BLaER1 treated with 17β-estradiol and CSF1 and Interleukin-3, amounts not matched to agents 10 nM and 100 nM (cell line): ENCODE measurements around the gene TCF4.

ENCODE experiments used
- H3K27ac ChIP-seq, 11 experiments: shearing (Covaris generic); formaldehyde crosslinking; 2 replicates each; pipeline ENCODE4 v1.8.1; 2022
- H3K27me3 ChIP-seq, 11 experiments: shearing (Covaris generic); formaldehyde crosslinking; 2 replicates each; pipeline ENCODE4 v1.8.1; 2022
- H3K36me3 ChIP-seq, 11 experiments: shearing (Covaris generic); formaldehyde crosslinking; 2 replicates each; pipeline ENCODE4 v1.8.1; 2022
- H3K4me1 ChIP-seq, 10 experiments: shearing (Covaris generic); formaldehyde crosslinking; 2 replicates each; pipeline ENCODE4 v1.8.1; 2022
- H3K4me2 ChIP-seq, 11 experiments: shearing (Covaris generic); formaldehyde crosslinking; 2 replicates each; pipeline ENCODE4 v1.8.1; 2022
- H3K4me3 ChIP-seq, 10 experiments: shearing (Covaris generic); formaldehyde crosslinking; 2 replicates each; pipeline ENCODE4 v1.8.1; 2022
- H3K9ac ChIP-seq, 11 experiments: shearing (Covaris generic); formaldehyde crosslinking; 2 replicates each; pipeline ENCODE4 v1.8.1; 2022
- H3K9me3 ChIP-seq, 11 experiments: shearing (Covaris generic); formaldehyde crosslinking; replicated peaks in 1 of 11; 2 replicates each; pipeline ENCODE4 v1.8.1; 2022
- H4K20me1 ChIP-seq, 11 experiments: shearing (Covaris generic); formaldehyde crosslinking; 2 replicates each; pipeline ENCODE4 v1.8.1; 2022
- Cebpa-rat ChIP-seq, 11 experiments: shearing (Covaris generic); IDR thresholded peaks; 2 replicates each; pipeline ENCODE4 v1.8.1; 2022

Gene TCF4

GRCh38 chr18:55544014-55544413, 44.0 kb downstream of the TCF4 start:
- Histone ChIP-seq H3K36me3 (peaks cover 15 to 100% (median 66%) of the 10 kb centered on the region in 11 experiments; a peak in 21 of 22 replicates), H3K9ac (no peak overlapping the region), H3K4me1 (peaks cover 0 to 17% (median 6%) of the 10 kb centered on the region in 10 experiments; a peak in 8 of 20 replicates), H3K4me3 (no peak overlapping the region), H3K4me2 (no peak overlapping the region), H4K20me1 (peaks cover 0 to 98% (median 51%) of the 10 kb centered on the region in 11 experiments; a peak in 15 of 22 replicates), H3K27ac (no peak overlapping the region), H3K27me3 (no peaks in the 10 kb centered on the region), H3K9me3 (peaks cover 5 to 32% (median 14%) of the 10 kb centered on the region in 11 experiments; a peak in 19 of 22 replicates)
- no peak for TF ChIP-seq Cebpa-rat (IDR thresholded peaks at IDR 0.05)

GRCh38 chr18:55543130-55543704, 44.8 kb downstream of the TCF4 start:
- Histone ChIP-seq H3K9me3 (peaks cover 7 to 33% (median 16%) of the 10 kb centered on the region in 11 experiments; a peak in 19 of 22 replicates), H3K9ac (no peak overlapping the region), H3K4me2 (no peak overlapping the region), H4K20me1 (peaks cover 0 to 97% (median 45%) of the 10 kb centered on the region in 11 experiments; a peak in 12 of 22 replicates), H3K36me3 (peaks cover 17 to 100% (median 66%) of the 10 kb centered on the region in 11 experiments), H3K27me3 (no peaks in the 10 kb centered on the region), H3K4me3 (no peak overlapping the region), H3K4me1 (peaks cover 0 to 15% (median 5%) of the 10 kb centered on the region in 10 experiments; a peak in 7 of 20 replicates), H3K27ac (no peak overlapping the region)
- no peak for TF ChIP-seq Cebpa-rat (IDR thresholded peaks at IDR 0.05)

- H3K9ac ChIP-seq = no peak overlapping the region
- peaks cover 18 to 100% (median 64%) of the 10 kb centered on the region in 11 experiments for H3K36me3 ChIP-seq
- H3K4me3 ChIP-seq = no peak overlapping the region
- no peak overlapping the region for H3K4me2 ChIP-seq
- peaks cover 7 to 37% (median 18%) of the 10 kb centered on the region in 11 experiments; a peak in 19 of 22 replicates for H3K9me3 ChIP-seq
- H3K27ac ChIP-seq = no peak overlapping the region
- H4K20me1 ChIP-seq = peaks cover 0 to 94% (median 29%) of the 10 kb centered on the region in 11 experiments; a peak in 11 of 22 replicates
- H3K27me3 ChIP-seq = no peaks in the 10 kb centered on the region
- peaks cover 0 to 5% (median under 1%) of the 10 kb centered on the region in 10 experiments; a peak in 7 of 20 replicates for H3K4me1 ChIP-seq
- TF ChIP-seq Cebpa-rat (IDR thresholded peaks at IDR 0.05) = no peak
These were observed 46.4 kb downstream of the TCF4 start for GRCh38 chr18:55541571-55541970.

GRCh38 chr18:55539240-55539639, 48.8 kb downstream of the TCF4 start:
- Histone ChIP-seq H3K4me2 (no peak overlapping the region), H3K9me3 (peaks cover 7 to 37% (median 20%) of the 10 kb centered on the region in 11 experiments; a peak in 19 of 22 replicates), H3K4me1 (peaks cover 0 to 12% (median 5%) of the 10 kb centered on the region in 10 experiments; a peak in 10 of 20 replicates), H3K4me3 (no peak overlapping the region), H3K9ac (no peak overlapping the region), H3K36me3 (peaks cover 12 to 98% (median 57%) of the 10 kb centered on the region in 11 experiments; a peak in 20 of 22 replicates), H4K20me1 (peaks cover 0 to 93% (median 17%) of the 10 kb centered on the region in 11 experiments; a peak in 9 of 22 replicates), H3K27me3 (no peaks in the 10 kb centered on the region), H3K27ac (no peak overlapping the region)
- TF ChIP-seq Cebpa-rat (IDR thresholded peaks at IDR 0.05) = no peak

- Histone ChIP-seq H3K36me3 (peaks cover 12 to 98% (median 77%) of the 10 kb centered on the region in 11 experiments; a peak in 20 of 22 replicates), H4K20me1 (peaks cover 0 to 92% (median 25%) of the 10 kb centered on the region in 11 experiments; a peak in 9 of 22 replicates), H3K27ac (0 out of 22 replicates have a peak overlapping the region, but pooled peaks of 1 of the 11 experiments have one; percentile 4), H3K9me3 (peaks cover 7 to 28% (median 15%) of the 10 kb centered on the region in 11 experiments; a peak in 19 of 22 replicates), H3K4me3 (no peak overlapping the region), H3K4me1 (peaks cover 0 to 16% (median 6%) of the 10 kb centered on the region in 10 experiments; a peak in 12 of 20 replicates), H3K4me2 (peak overlapping the region in 4 of 11 experiments; percentile 8 to 24 (median 16); a peak in 1 of 22 replicates), H3K27me3 (no peaks in the 10 kb centered on the region), H3K9ac (no peak overlapping the region)
- no peak for TF ChIP-seq Cebpa-rat (IDR thresholded peaks at IDR 0.05)
These were observed 53.0 kb downstream of the TCF4 start for GRCh38 chr18:55534996-55535395.

- peaks cover 0 to 93% (median 25%) of the 10 kb centered on the region in 11 experiments; a peak in 9 of 22 replicates for H4K20me1 ChIP-seq
- H3K4me2 ChIP-seq = peak overlapping the region in 6 of 11 experiments; percentile 2 to 24 (median 16); a peak in 4 of 22 replicates
- peaks cover 0 to 16% (median 10%) of the 10 kb centered on the region in 10 experiments; a peak in 12 of 20 replicates for H3K4me1 ChIP-seq
- no peaks in the 10 kb centered on the region for H3K27me3 ChIP-seq
- H3K27ac ChIP-seq = peak overlapping the region in 2 of 11 experiments; percentile 22 to 24; a peak in 2 of 22 replicates
- no peak for TF ChIP-seq Cebpa-rat (IDR thresholded peaks at IDR 0.05)
- H3K4me3 ChIP-seq = no peak overlapping the region
- H3K9ac ChIP-seq = no peak overlapping the region
- peaks cover 7 to 23% (median 11%) of the 10 kb centered on the region in 11 experiments; a peak in 18 of 22 replicates for H3K9me3 ChIP-seq
- H3K36me3 ChIP-seq = peaks cover 12 to 98% (median 73%) of the 10 kb centered on the region in 11 experiments; a peak in 20 of 22 replicates
These were observed 53.4 kb downstream of the TCF4 start for GRCh38 chr18:55534547-55534946.

GRCh38 chr18:55530166-55530565, 57.8 kb downstream of the TCF4 start:
- H3K27ac ChIP-seq = no peak overlapping the region
- no peak overlapping the region for H3K9ac ChIP-seq
- no peak overlapping the region for H3K4me2 ChIP-seq
- H4K20me1 ChIP-seq = peaks cover 0 to 95% (median 20%) of the 10 kb centered on the region in 11 experiments; a peak in 8 of 22 replicates
- no peaks in the 10 kb centered on the region for H3K27me3 ChIP-seq
- peaks cover 9 to 38% (median 16%) of the 10 kb centered on the region in 10 experiments; a peak in 19 of 20 replicates for H3K4me1 ChIP-seq
- no peak for TF ChIP-seq Cebpa-rat (IDR thresholded peaks at IDR 0.05)
- peaks cover 0 to 19% (median 6%) of the 10 kb centered on the region in 11 experiments; a peak in 7 of 22 replicates for H3K9me3 ChIP-seq
- no peak overlapping the region for H3K4me3 ChIP-seq
- peaks cover 0 to 100% (median 71%) of the 10 kb centered on the region in 11 experiments; a peak in 19 of 22 replicates for H3K36me3 ChIP-seq

GRCh38 chr18:55529581-55529980, 58.4 kb downstream of the TCF4 start:
- H3K27ac ChIP-seq = no peak overlapping the region
- no peak for TF ChIP-seq Cebpa-rat (IDR thresholded peaks at IDR 0.05)
- no peak overlapping the region for H3K4me3 ChIP-seq
- H3K4me1 ChIP-seq = peaks cover 7 to 33% (median 14%) of the 10 kb centered on the region in 10 experiments; a peak in 17 of 20 replicates
- no peak overlapping the region for H3K4me2 ChIP-seq
- peaks cover 0 to 19% (median 6%) of the 10 kb centered on the region in 11 experiments; a peak in 7 of 22 replicates for H3K9me3 ChIP-seq
- H3K36me3 ChIP-seq = peaks cover 0 to 100% (median 65%) of the 10 kb centered on the region in 11 experiments; a peak in 19 of 22 replicates
- no peak overlapping the region for H3K9ac ChIP-seq
- peaks cover 0 to 93% (median 20%) of the 10 kb centered on the region in 11 experiments; a peak in 8 of 22 replicates for H4K20me1 ChIP-seq
- no peaks in the 10 kb centered on the region for H3K27me3 ChIP-seq
